HepG2 (cell line): ENCODE results near the gene SLC17A9. TPM values are rescaled to one million over a fixed set of nuclear protein-coding genes. Genes with fewer than 3 reads are reported as not detected.

Experiments
- DNMT3B ChIP-seq: conservative IDR thresholded peaks from 2 replicates; pipeline ENCODE4 v1.6.1; 2016; ENCODE audit warnings: missing biosample characterization, control low read depth
- EEA1 ChIP-seq: sonication (generic); formaldehyde crosslinking; IDR thresholded peaks from 2 replicates; pipeline ENCODE4 v1.5.1; 2020; ENCODE audit warnings: mild to moderate bottlenecking, missing genetic modification reagents, borderline replicate concordance
- ETV6 ChIP-seq: sonication (generic); formaldehyde crosslinking; conservative IDR thresholded peaks from 2 replicates; pipeline ENCODE4 v1.4.0; 2020; ENCODE audit warnings: missing genetic modification reagents
- KLF6 ChIP-seq: IDR thresholded peaks from 2 replicates; pipeline ENCODE4 v1.8.0; 2016; ENCODE audit warnings: missing biosample characterization, missing genetic modification reagents
- KLF9 ChIP-seq: IDR thresholded peaks from 2 replicates; pipeline ENCODE4 v1.6.1; 2016; ENCODE audit warnings: low read depth
- NR3C1 ChIP-seq: sonication (generic); formaldehyde crosslinking; IDR thresholded peaks from 2 replicates; pipeline ENCODE4 v1.4.0; 2020; ENCODE audit warnings: missing genetic modification reagents
- PAX8 ChIP-seq: sonication (generic); formaldehyde crosslinking; IDR thresholded peaks from 2 replicates; pipeline ENCODE4 v1.8.0; 2022; ENCODE audit warnings: mild to moderate bottlenecking, missing genetic modification reagents, borderline replicate concordance
- REL ChIP-seq: sonication (generic); formaldehyde crosslinking; conservative IDR thresholded peaks from 2 replicates; pipeline ENCODE4 v1.8.0; 2022; ENCODE audit warnings: mild to moderate bottlenecking, missing genetic modification reagents, moderate library complexity
- SNAPC2 ChIP-seq: sonication (generic); formaldehyde crosslinking; IDR thresholded peaks from 2 replicates; pipeline ENCODE4 v1.8.1; 2022; ENCODE audit warnings: mild to moderate bottlenecking, missing genetic modification reagents
- TBL1XR1 ChIP-seq: fragments of 150-350 bp; IDR thresholded peaks from 2 replicates; pipeline ENCODE4 v1.6.1; 2014; ENCODE audit warnings: borderline replicate concordance, low read length; ENCODE audit not compliant: partially characterized antibody
- ZNF337 ChIP-seq: sonication (generic); formaldehyde crosslinking; IDR thresholded peaks from 2 replicates; pipeline ENCODE4 v1.5.1; 2020; ENCODE audit warnings: missing genetic modification reagents, low read depth, mild to moderate bottlenecking, borderline replicate concordance
- ZNF674 ChIP-seq: sonication (generic); formaldehyde crosslinking; IDR thresholded peaks from 2 replicates; pipeline ENCODE4 v1.5.0; 2020; ENCODE audit warnings: low read depth, mild to moderate bottlenecking, missing genetic modification reagents
- ZNF737 ChIP-seq: sonication (generic); formaldehyde crosslinking; IDR thresholded peaks from 2 replicates; pipeline ENCODE4 v1.5.0; 2020; ENCODE audit warnings: missing genetic modification reagents, mild to moderate bottlenecking, borderline replicate concordance
- ZNF878 ChIP-seq: sonication (generic); formaldehyde crosslinking; IDR thresholded peaks from 2 replicates; pipeline ENCODE4 v1.8.1; 2023; ENCODE audit warnings: mild to moderate bottlenecking, missing genetic modification reagents, moderate library complexity
- polyA plus RNA-seq, 8 experiments: library from polyadenylated mRNA; depleted of rRNA in 3 of 8; stranded (reverse) in 7 of 8; unstranded in 1 of 8; fragments of >200 nt; fragmentation: Illumina TruSeq in 4 of 8; extraction: Trizol in 4 of 8; gene quantifications; 2 replicates each; pipeline versions ENCODE4 v1.2.1 to v1.2.3, GENCODE V29; 2011 to 2016; ENCODE audit warnings: low read depth in 4 of 8, missing spikeins in 1 of 8, mixed read lengths in 1 of 8; ENCODE audit not compliant: insufficient read depth in 1 of 8
- total RNA-seq, 5 experiments: library from RNA; depleted of rRNA; stranded (reverse); fragments of >200 nt; fragmentation: Illumina TruSeq; extraction: Trizol; gene quantifications; 2 replicates each; pipeline ENCODE4 v1.2.3, GENCODE V29; 2016; ENCODE audit warnings: low read depth in 1 of 5
- TF ChIP-seq, protein P1 (sequence below): sonication (generic); formaldehyde crosslinking; IDR thresholded peaks from 2 replicates; pipeline ENCODE4 v1.5.0; 2020; ENCODE audit warnings: mild to moderate bottlenecking, missing genetic modification reagents, borderline replicate concordance
- TF ChIP-seq, protein P2 (sequence below): sonication (generic); formaldehyde crosslinking; IDR thresholded peaks from 2 replicates; pipeline ENCODE4 v1.5.0; 2020; ENCODE audit warnings: missing genetic modification reagents
- TF ChIP-seq, protein P3 (sequence below): IDR thresholded peaks from 2 replicates; pipeline ENCODE4 v1.6.1; 2016; ENCODE audit warnings: low read depth

Gene SLC17A9
- total and polyA plus RNA-seq, 2 of the 13 experiments (the other 11 are each of a cell fraction or from before 2014, with no cell fraction given) = 110 to 191 TPM

DNA sequence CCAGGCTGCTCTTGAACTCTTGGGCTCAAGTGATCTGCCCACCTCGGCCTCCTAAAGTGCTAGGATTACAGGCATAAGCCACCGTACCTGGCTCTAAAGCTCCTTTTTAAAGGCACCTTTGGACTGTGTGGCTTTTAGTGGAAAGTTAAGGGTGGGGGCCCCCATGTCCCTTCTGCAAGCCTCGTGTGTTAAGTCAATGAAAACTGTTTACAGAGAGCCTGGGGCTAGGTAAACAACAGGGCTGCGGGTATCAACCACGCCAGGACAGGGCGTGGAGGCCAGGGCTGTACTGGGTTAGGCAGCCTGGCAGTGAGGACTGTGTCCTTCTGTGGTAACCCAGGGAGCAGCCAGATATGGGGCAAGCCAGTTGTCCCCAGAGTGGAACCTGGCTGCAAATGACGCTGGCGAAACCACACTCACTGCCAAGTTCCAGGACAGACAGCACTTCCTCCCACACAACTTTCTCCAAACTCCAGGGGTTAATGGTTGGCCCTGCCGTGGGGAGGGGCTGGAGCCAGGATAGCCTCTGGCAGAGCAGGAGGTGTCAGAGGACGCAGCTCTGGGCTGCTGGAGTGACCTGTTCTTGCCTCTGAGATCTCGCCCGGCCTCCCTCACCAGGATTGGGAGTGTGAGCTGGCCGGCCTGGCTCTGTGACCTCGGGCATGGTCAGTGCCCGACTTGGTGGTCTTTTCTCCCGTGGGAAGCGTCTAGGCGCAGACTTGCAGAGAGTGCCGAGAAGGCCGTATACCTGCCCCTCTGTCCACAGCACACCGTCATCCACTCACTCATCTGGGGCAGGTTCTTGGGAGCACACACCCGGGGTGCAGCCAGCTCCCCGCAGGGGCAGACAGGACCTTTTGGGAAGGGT is 3.2 kb downstream of the SLC17A9 start (continued):
- TF ChIP-seq, protein P1, sequence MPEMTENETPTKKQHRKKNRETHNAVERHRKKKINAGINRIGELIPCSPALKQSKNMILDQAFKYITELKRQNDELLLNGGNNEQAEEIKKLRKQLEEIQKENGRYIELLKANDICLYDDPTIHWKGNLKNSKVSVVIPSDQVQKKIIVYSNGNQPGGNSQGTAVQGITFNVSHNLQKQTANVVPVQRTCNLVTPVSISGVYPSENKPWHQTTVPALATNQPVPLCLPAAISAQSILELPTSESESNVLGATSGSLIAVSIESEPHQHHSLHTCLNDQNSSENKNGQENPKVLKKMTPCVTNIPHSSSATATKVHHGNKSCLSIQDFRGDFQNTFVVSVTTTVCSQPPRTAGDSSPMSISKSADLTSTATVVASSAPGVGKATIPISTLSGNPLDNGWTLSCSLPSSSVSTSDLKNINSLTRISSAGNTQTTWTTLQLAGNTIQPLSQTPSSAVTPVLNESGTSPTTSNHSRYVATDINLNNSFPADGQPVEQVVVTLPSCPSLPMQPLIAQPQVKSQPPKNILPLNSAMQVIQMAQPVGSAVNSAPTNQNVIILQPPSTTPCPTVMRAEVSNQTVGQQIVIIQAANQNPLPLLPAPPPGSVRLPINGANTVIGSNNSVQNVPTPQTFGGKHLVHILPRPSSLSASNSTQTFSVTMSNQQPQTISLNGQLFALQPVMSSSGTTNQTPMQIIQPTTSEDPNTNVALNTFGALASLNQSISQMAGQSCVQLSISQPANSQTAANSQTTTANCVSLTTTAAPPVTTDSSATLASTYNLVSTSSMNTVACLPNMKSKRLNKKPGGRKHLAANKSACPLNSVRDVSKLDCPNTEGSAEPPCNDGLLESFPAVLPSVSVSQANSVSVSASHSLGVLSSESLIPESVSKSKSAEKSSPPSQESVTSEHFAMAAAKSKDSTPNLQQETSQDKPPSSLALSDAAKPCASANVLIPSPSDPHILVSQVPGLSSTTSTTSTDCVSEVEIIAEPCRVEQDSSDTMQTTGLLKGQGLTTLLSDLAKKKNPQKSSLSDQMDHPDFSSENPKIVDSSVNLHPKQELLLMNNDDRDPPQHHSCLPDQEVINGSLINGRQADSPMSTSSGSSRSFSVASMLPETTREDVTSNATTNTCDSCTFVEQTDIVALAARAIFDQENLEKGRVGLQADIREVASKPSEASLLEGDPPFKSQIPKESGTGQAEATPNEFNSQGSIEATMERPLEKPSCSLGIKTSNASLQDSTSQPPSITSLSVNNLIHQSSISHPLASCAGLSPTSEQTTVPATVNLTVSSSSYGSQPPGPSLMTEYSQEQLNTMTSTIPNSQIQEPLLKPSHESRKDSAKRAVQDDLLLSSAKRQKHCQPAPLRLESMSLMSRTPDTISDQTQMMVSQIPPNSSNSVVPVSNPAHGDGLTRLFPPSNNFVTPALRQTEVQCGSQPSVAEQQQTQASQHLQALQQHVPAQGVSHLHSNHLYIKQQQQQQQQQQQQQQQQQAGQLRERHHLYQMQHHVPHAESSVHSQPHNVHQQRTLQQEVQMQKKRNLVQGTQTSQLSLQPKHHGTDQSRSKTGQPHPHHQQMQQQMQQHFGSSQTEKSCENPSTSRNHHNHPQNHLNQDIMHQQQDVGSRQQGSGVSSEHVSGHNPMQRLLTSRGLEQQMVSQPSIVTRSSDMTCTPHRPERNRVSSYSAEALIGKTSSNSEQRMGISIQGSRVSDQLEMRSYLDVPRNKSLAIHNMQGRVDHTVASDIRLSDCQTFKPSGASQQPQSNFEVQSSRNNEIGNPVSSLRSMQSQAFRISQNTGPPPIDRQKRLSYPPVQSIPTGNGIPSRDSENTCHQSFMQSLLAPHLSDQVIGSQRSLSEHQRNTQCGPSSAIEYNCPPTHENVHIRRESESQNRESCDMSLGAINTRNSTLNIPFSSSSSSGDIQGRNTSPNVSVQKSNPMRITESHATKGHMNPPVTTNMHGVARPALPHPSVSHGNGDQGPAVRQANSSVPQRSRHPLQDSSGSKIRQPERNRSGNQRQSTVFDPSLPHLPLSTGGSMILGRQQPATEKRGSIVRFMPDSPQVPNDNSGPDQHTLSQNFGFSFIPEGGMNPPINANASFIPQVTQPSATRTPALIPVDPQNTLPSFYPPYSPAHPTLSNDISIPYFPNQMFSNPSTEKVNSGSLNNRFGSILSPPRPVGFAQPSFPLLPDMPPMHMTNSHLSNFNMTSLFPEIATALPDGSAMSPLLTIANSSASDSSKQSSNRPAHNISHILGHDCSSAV = no peak
- TF ChIP-seq ZNF737 (CRISPR knock-in tag) (0 out of 2 replicates have a peak, but pooled peaks have one; percentile 3), PAX8 (CRISPR knock-in tag) (0 out of 2 replicates have a peak, but pooled peaks have one; percentile 65), ZNF337 (CRISPR knock-in tag) (no peak; the same call in 1 of the 2 replicates), ETV6 (CRISPR knock-in tag) (peak; percentile 88), KLF9 (CRISPR knock-in tag) (peak; percentile 97), NR3C1 (CRISPR knock-in tag) (no peak), DNMT3B (CRISPR knock-in tag) (peak; percentile 95; the same call in 1 of the 2 replicates), ZNF878 (CRISPR knock-in tag) (peak; percentile 99; the same call in 1 of the 2 replicates), REL (CRISPR knock-in tag) (no peak), EEA1 (no peak; the same call in 1 of the 2 replicates), TBL1XR1 (peak; percentile 94), SNAPC2 (CRISPR knock-in tag) (no peak), KLF6 (CRISPR knock-in tag) (peak; percentile 96), ZNF674 (CRISPR knock-in tag) (no peak)
- TF ChIP-seq, protein P2, sequence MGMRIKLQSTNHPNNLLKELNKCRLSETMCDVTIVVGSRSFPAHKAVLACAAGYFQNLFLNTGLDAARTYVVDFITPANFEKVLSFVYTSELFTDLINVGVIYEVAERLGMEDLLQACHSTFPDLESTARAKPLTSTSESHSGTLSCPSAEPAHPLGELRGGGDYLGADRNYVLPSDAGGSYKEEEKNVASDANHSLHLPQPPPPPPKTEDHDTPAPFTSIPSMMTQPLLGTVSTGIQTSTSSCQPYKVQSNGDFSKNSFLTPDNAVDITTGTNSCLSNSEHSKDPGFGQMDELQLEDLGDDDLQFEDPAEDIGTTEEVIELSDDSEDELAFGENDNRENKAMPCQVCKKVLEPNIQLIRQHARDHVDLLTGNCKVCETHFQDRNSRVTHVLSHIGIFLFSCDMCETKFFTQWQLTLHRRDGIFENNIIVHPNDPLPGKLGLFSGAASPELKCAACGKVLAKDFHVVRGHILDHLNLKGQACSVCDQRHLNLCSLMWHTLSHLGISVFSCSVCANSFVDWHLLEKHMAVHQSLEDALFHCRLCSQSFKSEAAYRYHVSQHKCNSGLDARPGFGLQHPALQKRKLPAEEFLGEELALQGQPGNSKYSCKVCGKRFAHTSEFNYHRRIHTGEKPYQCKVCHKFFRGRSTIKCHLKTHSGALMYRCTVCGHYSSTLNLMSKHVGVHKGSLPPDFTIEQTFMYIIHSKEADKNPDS (CRISPR knock-in tag) = no peak; the same call in 1 of the 2 replicates
- TF ChIP-seq, protein P3, sequence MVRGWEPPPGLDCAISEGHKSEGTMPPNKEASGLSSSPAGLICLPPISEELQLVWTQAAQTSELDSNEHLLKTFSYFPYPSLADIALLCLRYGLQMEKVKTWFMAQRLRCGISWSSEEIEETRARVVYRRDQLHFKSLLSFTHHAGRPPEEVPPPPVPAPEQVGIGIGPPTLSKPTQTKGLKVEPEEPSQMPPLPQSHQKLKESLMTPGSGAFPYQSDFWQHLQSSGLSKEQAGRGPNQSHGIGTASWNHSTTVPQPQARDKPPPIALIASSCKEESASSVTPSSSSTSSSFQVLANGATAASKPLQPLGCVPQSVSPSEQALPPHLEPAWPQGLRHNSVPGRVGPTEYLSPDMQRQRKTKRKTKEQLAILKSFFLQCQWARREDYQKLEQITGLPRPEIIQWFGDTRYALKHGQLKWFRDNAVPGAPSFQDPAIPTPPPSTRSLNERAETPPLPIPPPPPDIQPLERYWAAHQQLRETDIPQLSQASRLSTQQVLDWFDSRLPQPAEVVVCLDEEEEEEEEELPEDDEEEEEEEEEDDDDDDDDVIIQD (CRISPR knock-in tag) = peak; percentile 93
